ENCODE measurements around the gene IFNG.

DNA sequence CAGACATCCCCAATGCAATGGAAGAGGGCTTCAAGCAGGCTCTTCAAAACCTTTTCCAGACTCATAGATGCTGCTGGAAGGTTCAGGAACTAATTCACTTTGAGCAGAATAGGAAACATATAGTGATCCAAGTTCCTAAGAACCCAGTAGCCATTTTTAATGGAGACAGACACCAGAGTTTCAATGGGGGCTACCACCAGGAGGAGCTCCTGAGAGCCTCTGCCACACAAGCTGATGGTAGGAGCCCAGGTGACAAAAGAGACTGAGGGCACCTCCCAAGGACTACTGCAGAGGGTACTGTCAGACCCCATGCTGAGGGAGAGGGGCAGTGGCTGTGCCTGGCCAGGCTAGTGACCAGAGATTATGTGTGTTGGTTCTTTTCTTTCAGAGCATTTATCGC is 45.9 kb downstream of the IFNG start:
- TF ChIP-seq, protein P1, sequence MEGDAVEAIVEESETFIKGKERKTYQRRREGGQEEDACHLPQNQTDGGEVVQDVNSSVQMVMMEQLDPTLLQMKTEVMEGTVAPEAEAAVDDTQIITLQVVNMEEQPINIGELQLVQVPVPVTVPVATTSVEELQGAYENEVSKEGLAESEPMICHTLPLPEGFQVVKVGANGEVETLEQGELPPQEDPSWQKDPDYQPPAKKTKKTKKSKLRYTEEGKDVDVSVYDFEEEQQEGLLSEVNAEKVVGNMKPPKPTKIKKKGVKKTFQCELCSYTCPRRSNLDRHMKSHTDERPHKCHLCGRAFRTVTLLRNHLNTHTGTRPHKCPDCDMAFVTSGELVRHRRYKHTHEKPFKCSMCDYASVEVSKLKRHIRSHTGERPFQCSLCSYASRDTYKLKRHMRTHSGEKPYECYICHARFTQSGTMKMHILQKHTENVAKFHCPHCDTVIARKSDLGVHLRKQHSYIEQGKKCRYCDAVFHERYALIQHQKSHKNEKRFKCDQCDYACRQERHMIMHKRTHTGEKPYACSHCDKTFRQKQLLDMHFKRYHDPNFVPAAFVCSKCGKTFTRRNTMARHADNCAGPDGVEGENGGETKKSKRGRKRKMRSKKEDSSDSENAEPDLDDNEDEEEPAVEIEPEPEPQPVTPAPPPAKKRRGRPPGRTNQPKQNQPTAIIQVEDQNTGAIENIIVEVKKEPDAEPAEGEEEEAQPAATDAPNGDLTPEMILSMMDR (IDR thresholded peaks at IDR 0.05; ENCODE audit: insufficient read depth, low read depth, low read length): no peak
- no peak for TF ChIP-seq EZH2 (IDR thresholded peaks at IDR 0.05; ENCODE audit: insufficient read depth, low read length)
